GM19438 (cell line): ENCODE data around the gene KIAA0930.
"Not testable (repeated sequence)": the region's sequence is repeated elsewhere in the genome, so short reads cannot be mapped to it uniquely, and the experiment has no call there.

Experiments used
- ATAC-seq: cut with Tn5 transposase; IDR thresholded peaks from one replicate; pipeline ENCODE4 v1.9.1; 2021; ENCODE audit warnings: low read depth; ENCODE audit not compliant: unreplicated experiment

Gene KIAA0930

DNA sequence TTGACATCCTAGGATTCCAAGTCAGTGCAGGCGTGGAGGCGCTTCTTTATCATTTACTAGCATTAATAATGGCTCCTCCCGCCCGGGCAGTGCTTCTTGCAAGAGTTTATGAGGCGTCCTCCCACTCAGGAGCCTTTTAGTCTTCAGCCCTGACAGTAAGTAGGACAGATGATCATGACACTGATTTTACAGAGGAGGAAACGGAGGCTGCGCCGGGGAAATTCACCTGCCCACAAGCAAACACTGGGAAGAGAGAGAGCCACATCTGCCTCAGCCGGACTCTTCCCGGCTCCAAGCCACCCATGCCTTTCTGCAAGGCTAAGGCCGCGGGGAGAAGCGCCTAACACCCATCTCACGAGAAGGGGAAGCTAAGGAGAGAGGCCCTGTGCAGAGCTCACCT, 35.9 kb downstream of the KIAA0930 start:
- no peak for ATAC-seq

DNA sequence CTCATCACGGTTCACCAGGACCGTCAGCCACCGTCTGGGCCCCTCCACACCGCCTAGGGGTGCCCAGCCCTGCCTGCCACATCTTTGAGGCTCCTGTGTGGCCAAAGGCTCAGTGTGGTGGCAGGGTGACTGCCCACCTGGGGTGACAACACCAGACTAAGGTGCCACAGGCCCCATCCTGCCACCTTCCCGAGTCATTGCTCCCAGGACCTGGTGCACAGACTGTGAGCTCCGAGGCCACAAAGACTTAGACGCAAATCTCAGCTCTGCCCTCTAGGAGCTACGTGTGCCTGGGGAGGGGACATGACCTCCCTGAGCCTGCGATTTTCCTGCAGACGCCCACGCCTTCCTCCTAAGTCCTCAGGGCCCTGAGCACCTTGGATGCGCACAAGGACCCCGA, 36.5 kb downstream of the KIAA0930 start:
- no peak for ATAC-seq

DNA sequence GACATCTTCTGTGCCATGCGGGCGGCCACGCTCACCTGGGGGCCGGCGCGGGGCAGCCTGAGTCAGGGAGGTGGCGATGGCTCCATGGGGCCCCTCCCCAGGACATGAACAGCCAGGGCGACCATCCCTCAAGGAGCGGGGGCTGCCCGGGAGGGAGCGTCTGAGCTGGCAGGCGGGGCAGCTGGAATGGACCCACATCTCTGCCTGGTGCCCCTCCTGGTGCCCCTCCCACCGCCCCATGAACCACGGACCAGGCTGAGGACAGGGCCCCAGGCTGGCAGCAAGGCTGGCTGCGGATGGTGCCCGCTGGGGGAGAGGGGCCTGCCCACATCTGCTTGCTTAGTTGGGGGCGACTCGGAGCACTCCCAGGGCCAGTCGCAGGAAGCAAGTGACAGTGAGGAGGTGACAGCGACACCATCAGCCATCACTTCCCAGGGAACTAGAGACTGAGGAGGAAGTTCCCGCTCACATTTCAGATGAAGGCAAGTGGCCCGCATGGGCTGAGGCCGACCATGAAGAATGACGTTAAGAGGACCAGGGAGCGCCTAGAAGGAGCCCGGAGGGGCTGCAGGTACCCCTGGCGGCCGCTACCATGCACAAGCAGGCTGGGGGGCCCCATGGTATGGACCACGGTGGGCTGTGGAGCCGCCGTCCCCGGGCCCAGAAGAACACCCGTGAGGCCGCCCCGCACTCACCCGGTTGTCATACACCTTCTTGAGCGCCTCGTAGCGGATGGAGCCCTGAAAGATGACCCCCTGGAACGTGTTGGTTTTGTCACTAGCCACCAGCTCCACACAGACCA, 37.3 kb downstream of the KIAA0930 start:
- ATAC-seq: no peak

DNA sequence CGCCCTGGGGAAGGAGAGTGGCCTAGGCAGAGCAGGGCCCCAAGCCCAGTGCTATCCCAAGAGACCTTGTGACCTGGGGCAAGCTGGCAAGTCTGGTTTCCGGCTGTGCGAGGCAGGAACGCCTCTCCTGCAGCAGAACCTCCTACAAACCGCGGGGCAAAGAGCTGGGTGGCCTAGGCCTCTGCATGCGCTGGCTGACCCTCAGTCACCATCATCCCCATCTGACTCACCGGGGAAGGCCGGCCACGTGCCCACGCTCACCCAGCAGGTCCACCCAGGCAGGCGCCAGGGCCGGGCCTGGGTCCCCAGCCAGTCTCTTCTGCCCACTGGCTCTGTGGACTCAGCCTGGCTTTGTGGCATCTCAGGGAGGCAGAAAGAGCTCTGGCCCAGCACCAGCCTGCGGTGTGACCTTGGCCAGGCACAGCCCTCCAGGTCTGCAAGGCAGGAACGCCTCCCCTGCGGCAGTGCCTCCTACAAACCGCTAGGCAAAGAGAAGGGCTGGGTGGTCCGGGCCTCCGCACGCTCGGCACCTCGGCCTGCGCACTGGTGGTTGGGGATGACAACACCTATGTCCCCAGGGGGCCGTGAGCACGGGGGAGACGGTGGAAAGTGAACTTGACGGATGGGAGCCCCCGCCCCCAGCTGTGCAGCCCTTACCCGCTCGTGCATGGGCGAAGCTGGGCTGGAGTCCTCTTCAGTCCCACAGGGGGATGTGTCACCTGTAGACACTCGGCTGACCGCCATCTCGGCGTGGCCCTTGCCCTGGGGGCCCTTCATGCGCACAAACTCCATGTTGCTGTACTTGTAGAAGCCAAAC, 38.2 kb downstream of the KIAA0930 start:
- no peak for ATAC-seq

DNA sequence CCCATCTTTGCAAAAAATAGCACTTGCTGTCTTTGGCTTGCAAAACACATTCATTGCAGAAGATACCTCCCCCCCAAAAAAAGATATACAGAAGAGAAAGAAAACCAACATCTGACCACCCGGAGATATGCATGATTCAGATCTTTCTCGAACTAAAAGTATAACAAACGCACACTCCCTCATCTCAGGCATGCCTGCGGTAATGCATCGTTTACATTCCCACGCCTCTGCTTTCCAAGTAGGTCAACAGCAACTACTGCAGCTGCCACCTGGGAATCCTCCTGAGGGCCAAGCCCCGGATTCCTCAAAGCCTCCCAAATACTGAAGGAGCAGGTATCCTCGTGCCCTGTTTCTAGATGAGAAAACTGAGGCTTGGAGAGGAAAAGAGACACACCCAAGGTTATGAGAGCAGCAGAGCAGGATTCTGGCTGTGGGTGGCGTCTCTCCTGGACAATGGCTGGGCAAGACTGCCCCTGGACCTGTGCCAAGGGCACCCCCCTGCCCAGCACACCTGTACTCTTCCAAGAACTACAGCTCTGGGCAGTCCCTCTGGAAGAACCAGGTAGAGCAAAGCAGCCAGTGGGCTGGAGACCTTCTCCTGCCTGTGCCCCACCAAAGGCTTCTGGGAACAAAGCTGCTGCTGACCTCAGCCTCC, 38.9 kb downstream of the KIAA0930 start:
- ATAC-seq: no peak

DNA sequence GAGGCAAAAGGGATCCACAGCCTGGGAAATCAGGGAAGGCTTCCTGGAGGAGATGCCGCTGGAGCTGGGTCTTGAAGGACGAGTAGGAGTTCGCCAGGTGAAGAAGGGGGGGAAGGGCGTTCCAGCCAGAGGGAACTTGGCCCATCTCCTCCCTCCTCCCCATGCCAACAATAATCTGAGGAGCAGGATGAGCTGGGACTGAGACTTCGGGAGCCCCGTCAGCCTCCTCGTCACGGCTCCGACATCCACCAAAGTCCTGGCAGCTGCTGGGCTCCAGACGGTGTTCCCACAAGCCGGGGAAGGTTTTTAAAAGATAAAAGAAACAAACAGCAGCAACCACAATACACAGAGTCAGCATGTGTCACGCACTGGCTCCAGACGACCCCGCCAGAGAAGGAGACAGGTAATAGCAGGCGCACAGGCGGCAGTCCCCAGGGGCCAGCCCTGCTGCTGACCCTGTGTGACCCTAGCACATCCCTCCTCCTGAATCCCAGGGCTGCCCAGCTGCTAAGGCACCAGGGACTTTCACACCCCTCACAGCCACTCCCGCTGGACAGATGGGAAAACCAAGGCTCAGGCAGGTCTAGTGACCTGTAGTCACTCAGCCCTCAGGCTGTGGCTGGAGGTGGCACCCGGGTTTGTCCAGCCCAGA, 39.7 kb downstream of the KIAA0930 start:
- no peak for ATAC-seq

DNA sequence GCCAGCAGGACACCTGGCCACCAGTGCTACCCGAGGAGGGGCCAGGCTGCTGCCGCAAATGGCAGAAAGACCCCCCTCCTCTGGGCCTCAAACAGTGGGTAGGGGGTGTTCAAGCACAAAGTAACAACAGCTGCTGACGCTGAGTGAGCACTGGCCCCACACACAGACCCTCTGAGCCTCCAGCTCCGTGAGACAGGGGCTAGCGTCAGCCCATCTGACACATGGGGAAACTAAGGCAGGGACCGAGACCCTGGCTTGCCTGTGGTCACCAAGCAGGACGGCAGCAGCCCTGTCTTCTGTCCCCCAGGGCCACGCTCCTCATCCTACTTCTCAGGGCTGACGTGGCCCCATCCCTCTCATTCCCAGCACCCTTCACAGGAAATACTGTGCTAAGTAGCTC, 40.5 kb downstream of the KIAA0930 start:
- no peak for ATAC-seq

DNA sequence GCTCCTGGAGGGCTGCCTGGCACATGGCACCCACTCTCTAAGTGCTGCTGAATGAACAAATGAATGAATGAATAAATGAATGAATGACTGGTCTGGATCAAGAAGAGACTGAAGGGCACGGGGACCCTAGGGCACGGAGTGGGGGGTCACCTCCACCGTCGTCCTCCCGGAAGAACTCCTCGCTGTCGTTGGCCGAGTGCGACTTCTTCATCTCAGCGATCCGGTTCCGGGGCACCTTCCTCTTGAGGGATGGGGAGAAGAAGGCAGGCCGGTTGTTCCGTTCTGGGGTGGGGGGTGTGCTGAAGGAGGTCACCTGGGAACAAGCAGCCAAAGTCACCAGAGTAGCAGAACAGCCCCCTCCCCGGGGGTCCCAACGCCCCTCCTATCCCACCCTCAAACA, 41.0 kb downstream of the KIAA0930 start:
- no peak for ATAC-seq

DNA sequence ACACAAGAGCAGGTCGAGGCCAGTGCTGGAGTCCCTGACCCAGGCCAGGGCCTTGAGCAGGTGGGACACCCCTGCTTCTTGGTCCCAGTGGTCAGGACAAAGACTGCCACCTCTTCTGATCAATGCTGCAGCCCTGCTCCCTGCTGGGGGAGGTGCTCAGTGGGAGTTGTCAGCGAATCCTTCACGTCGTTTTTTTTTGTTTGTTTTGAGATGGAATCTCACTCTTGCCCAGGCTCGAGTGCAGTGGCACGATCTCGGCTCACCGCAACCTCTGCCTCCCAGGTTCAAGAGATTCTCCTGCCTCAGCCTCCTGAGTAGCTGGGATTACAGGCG, 42.3 kb downstream of the KIAA0930 start:
- no peak for ATAC-seq

DNA sequence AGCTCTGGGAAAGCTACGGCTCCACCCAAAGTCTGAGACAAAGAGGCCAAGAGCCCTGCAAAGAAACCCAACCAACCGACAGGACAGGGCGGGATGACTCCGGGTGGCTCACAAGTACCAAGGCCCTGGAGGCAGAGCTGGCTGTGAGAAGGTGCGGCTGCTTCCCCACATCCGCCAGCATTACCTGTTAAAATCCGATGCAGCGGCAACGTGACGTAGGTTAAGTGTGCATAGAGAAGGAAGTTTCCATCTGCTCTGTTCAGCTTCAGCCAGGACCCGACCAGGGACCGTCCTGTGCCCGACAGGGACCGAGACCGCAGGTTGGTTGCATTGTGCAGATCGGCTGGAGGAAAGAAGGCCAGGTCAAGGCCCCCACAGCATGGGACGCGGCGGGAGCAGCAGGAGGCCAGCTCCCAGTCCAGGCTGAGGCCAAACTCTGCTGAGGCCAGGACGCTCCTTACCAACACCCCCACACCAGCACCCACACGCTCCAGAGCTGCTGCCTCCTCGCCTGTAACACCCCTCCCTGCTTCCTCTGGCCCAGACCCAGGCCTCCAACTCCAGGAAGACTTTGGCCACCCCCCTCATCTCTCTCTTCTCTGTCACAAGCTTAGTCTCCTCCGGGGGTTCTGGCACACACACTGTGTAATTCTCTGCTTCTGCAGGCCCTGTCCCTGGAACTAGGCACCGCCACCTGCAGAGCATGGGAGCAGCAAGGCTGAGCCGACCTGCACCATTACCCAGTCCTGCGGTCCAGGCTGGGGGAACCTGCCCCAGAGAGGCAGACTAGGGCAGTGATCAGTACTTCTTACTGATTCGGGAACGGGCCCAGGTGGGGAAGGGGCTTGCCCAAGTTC, 42.9 kb downstream of the KIAA0930 start:
- no peak for ATAC-seq

DNA sequence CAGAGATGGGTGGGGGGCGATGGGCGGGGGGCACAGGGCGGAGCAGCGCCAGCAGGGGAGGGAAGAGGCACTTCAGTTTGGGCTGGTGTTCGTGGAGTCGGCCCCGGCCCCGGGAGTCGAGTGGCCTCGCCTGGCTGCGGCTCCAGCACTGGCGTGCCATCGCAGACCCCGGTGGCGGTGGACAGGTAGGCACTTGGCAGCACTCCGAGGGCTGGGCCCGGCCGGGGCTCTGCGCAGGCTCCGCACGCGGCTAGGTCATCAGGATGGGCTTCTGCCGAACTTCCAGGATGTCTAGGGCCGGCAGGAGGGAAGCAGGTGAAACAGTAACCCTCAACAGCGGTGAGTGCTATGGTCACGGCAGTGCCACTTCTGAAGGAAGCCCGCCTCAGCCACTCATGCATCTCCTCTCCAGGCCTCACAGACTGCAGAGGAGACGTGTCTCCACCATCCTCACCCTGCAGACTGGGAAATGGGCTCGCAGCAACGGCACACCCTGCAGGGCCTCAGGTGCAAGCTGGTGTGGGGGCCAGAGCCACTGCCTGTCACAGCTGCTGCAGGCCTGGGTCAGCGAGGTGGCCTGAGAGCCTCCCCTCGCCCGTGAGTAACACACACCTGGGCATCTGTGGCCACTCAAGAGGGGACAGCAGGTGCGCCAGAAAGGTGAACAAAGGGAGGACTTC, 43.6 kb downstream of the KIAA0930 start:
- no peak for ATAC-seq

DNA sequence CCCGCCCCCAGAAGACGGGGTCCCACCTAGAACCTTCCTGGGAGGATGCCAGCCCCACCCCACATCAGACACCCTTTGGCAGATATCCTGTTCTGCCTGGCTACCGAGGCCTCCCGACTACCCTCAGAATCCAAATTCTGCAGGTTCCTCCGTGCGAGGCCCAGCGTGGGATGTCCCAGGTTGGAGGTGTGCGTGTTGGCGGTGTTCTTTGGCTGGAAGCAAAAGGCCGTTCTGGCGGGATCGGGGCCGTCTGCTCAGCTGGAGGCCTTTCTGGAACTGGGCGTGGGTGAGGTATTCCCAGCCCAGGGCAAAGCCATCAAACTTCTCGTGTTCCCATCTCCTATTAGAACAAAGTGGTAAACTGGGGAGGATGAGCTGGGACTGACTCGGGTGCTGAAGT, 44.4 kb downstream of the KIAA0930 start:
- ATAC-seq: no peak

DNA sequence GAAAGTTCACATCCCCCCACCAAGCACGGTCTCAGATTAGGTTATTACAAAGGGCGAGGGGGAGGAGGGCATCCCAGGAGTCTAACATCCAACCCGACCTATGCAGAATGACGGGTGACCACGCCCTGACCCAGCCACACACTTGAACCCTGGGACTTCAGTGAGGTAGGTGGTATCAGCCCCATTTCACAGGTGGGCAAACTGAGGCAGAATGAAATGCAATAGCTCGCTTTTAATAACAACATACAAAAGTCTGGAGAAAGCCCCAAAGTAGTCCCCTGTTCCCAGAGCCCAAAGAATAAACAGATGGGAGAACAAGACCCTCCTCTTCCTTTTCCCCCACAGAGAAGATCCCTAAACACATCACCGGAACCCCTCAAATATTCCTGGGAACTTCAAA, 45.1 kb downstream of the KIAA0930 start:
- no peak for ATAC-seq

DNA sequence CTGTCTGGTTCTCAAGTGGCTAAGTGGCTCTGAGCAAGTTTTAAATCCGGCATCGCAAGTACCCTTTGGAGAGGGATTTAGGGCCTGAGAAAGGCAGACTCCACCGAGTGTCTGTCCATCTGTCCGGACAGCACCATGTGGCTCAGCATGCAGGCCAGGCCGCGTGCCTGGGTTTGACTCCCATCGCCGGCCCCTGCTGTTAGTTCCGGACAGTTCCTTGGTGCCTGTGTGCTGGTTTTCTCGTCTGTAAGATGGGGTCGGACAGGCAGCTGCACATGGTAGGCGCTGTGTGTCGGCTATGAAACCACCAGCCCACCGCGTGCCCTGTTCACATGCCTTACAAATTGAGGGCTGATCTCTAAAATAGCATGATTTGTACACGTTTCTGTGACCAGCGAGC, 46.0 kb downstream of the KIAA0930 start:
- no peak for ATAC-seq

DNA sequence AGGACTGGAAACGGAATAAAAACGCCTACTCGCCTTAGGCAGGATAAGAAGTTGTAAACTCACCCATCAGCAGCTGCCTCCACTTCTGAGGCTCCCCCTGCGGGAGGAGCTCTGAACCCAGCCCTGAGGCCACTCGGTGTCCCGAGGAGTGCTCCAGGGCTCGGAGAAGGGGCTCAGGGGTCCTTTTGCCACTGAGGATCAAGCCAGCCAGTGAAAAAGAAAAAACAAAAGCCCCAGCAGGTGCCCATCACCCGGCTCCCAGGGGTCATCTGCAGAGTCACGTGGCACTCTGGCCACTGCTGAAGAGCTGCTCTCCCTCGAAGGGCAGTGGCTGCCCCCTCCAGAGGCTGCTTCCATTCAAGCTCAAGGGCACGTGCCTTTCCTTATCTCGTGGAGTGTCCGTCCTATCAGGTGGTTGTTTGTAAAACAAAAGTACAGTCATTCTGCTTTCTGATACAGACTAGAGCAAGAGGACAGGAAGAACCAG, 48.0 kb downstream of the KIAA0930 start:
- ATAC-seq: no peak

DNA sequence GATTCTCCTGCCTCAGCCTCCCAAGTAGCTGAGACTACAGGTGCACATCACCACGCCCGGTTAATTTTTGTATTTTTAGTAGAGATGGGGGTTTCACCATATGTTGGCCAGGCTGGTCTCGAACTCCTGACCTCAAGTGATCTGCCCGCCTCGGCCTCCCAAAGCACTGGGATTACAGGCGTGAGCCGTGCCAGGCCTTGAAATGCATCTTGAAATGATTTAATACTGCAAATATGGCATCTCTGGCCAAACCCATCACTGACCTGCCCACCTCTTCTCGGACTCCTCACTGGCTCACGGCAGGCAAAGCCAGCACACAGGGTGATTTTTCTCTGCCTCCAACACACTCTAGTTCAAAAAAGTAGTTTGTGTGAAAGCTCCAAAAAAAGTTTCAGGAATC, 48.9 kb downstream of the KIAA0930 start:
- not testable (repeated sequence) for ATAC-seq

DNA sequence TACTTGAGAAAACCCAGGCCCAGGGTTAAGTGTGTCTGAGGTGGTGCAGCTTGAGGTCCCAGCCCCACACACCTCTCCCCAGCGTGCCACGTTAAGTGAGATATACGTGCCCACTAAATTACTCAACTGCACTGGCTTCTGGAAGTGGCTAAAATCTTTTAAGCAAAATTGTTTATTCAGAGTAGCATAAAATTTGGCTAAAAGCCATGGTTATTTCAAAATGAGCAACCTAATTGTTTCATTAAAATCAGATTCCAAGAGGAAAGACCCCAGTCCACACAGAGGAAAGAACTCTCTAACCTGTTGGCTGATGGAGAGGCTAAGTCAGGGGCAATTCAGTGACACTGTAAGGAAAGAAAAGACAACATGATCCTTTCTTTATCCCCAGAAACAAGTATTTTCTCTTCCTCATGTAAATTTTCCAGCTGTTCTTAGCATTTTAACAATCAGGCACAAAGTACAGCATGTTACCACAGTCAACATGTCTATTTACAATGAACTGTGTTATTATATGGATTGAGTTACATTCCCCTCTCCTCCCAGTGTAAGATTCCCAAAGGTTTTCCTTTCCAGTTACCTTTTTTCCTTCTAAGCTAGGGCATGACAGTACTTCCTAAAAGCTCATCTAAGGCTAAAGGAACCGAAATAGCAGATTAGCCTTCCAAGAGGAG, 50.4 kb downstream of the KIAA0930 start:
- ATAC-seq: no peak

DNA sequence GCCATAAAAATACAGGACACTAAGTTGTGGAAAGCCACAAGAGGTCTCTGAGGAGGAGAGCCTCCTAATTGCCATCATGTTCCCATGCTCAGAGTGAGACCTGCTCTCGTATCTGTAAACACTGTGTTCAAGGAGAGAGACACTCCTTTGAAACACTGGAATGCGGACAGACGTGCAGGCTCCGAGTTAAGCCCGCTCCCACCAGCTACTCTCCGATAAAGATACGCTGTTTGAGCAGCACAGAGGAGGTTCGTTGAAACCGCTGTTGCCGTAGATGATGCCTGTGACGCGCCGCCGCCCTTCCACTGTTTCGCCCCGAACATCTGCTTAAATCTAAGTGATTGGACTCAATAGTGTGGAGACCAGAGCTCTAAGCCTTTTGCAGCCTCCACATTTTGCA, 51.9 kb downstream of the KIAA0930 start:
- ATAC-seq: no peak

DNA sequence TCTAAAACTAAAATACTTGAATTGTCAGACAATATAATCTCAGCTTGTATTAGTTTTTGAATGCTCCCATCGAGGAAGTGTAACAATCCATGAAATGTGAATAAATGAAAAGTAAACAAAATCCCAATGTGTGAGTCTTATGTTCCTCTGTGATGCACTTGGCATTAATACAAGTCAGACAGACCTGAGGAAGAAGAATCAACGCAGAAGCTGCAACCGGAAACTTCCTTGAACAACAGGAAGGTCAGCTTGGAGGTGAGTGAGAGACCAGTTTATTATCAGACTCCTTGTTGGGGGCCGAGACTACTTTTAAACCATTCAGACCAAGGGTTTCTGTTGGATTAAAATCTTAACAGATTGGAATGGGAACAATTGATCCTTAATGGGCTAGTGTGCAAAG, 52.8 kb downstream of the KIAA0930 start:
- ATAC-seq: no peak
